OCI-LY1 (cell line): ENCODE data around the gene EPHA4.

ENCODE experiments used
- CTCF ChIP-seq: fragments of 200-600 bp; sonication (generic), shearing (Covaris generic); IDR thresholded peaks from 2 replicates; pipeline ENCODE4 v1.5.1; 2017; ENCODE audit warnings: mild to moderate bottlenecking, antibody characterized with exemption, low read length, moderate library complexity, mixed read lengths
- EZH2 ChIP-seq: fragments of 200-600 bp; sonication (generic), shearing (Covaris generic); IDR thresholded peaks from 2 replicates; pipeline ENCODE4 v1.8.0; 2017; ENCODE audit warnings: borderline replicate concordance, mixed run types, mild to moderate bottlenecking, antibody characterized with exemption, low read length, moderate library complexity, mixed read lengths

- TF ChIP-seq CTCF (no peak), EZH2 (no peak)
Observed at GRCh38 chr2:221446140-221446539, 126.0 kb downstream of the EPHA4 start.
